ENCODE data around the gene HBG2. TPM values are rescaled to one million over a fixed set of nuclear protein-coding genes. Genes with fewer than 3 reads are reported as not detected.
"Not testable (repeated sequence)": the region's sequence is repeated elsewhere in the genome, so short reads cannot be mapped to it uniquely, and the experiment has no call there.

The HBG2 gene
- total RNA-seq, 1 donor from 2014 or later: not detected

GRCh38 chr11:5282628-5283027, 28.0 kb upstream of the HBG2 start:
- DNase-seq (ENCODE audit: low spot score): no peak

GRCh38 chr11:5281596-5281995, 27.0 kb upstream of the HBG2 start:
- DNase-seq (ENCODE audit: low spot score): no peak

- DNase-seq (ENCODE audit: low spot score): no peak
These were observed 26.1 kb upstream of the HBG2 start for GRCh38 chr11:5280582-5281102.

- no peak for DNase-seq (ENCODE audit: low spot score)
These were observed 25.0 kb upstream of the HBG2 start for GRCh38 chr11:5279471-5280090.

- DNase-seq (ENCODE audit: low spot score): no peak
These were observed 23.3 kb upstream of the HBG2 start for GRCh38 chr11:5277807-5278382.

- no peak for DNase-seq (ENCODE audit: low spot score)
These were observed 22.1 kb upstream of the HBG2 start for GRCh38 chr11:5276697-5277096.

- DNase-seq (ENCODE audit: low spot score): no peak
These were observed 21.0 kb upstream of the HBG2 start for GRCh38 chr11:5275369-5276110.

GRCh38 chr11:5274395-5274794, 19.8 kb upstream of the HBG2 start:
- DNase-seq (ENCODE audit: low spot score): no peak

- DNase-seq (ENCODE audit: low spot score): no peak
These were observed 17.9 kb upstream of the HBG2 start for GRCh38 chr11:5272395-5273017.

- no peak for DNase-seq (ENCODE audit: low spot score)
These were observed 15.2 kb upstream of the HBG2 start, which contains the start of gene HBE1 for GRCh38 chr11:5269715-5270147. HBE1 (minus strand) TSS chr11:5269945; CDS start chr11:5269890, 55 bp downstream.

GRCh38 chr11:5267033-5267563, 12.5 kb upstream of the HBG2 start:
- no peak for DNase-seq (ENCODE audit: low spot score)

- DNase-seq (ENCODE audit: low spot score): no peak
These were observed 12.0 kb upstream of the HBG2 start for GRCh38 chr11:5266609-5267008.

GRCh38 chr11:5265832-5266231, 11.3 kb upstream of the HBG2 start:
- DNase-seq (ENCODE audit: low spot score): no peak

- no peak for DNase-seq (ENCODE audit: low spot score)
These were observed 4.1 kb upstream of the HBG2 start for GRCh38 chr11:5258543-5259262.

- DNase-seq (ENCODE audit: low spot score): no peak
These were observed 2.7 kb upstream of the HBG2 start for GRCh38 chr11:5257296-5257695.

GRCh38 chr11:5254023-5254422, 558 bp downstream of the HBG2 start:
- not testable (repeated sequence) for DNase-seq (ENCODE audit: low spot score)

- not testable (repeated sequence) for DNase-seq (ENCODE audit: low spot score)
These were observed 1.1 kb downstream of the HBG2 start for GRCh38 chr11:5253440-5253839.

GRCh38 chr11:5252919-5253265, 1.7 kb downstream of the HBG2 start:
- no peak for DNase-seq (ENCODE audit: low spot score)

GRCh38 chr11:5252192-5252918, 2.2 kb downstream of the HBG2 start:
- DNase-seq (ENCODE audit: low spot score): no peak

GRCh38 chr11:5251746-5252145, 2.8 kb downstream of the HBG2 start:
- DNase-seq (ENCODE audit: low spot score): no peak
